Activated naive CD8-positive, alpha-beta T cell treated with anti-CD3 and anti-CD28 coated beads for 36 hours (primary cell): ENCODE data around the gene MCTP1. TPM values are rescaled to one million over a fixed set of nuclear protein-coding genes. Genes with fewer than 3 reads are reported as not detected.

Experiments
- DNase-seq: peaks from one replicate; pipeline ENCODE4 v3.0.0; 2021
- H3K27ac Mint-ChIP-seq: one replicate; pipeline ENCODE4 v1.8.0; 2022; ENCODE audit warnings: mild to moderate bottlenecking, moderate library complexity, mixed read lengths
- H3K27me3 Mint-ChIP-seq: one replicate; pipeline ENCODE4 v1.8.0; 2022; ENCODE audit warnings: mild to moderate bottlenecking, mixed read lengths
- H3K36me3 Mint-ChIP-seq: one replicate; pipeline ENCODE4 v1.8.0; 2021; ENCODE audit warnings: mild to moderate bottlenecking, mixed read lengths
- H3K4me1 Mint-ChIP-seq: one replicate; pipeline ENCODE4 v1.8.0; 2021; ENCODE audit warnings: mixed read lengths
- H3K4me3 Mint-ChIP-seq: one replicate; pipeline ENCODE4 v1.8.0; 2022; ENCODE audit warnings: mild to moderate bottlenecking, moderate library complexity, mixed read lengths
- H3K9me3 Mint-ChIP-seq: one replicate; pipeline ENCODE4 v1.8.0; 2022; ENCODE audit warnings: mixed read lengths
- total RNA-seq, 2 experiments: library from RNA; stranded (reverse); gene quantifications; one replicate each; pipeline ENCODE4 v1.2.3, GENCODE V29; 2021

MCTP1 gene
- total RNA-seq, 2 experiments from 2014 or later, result 1.1 to 1.3 TPM

DNA sequence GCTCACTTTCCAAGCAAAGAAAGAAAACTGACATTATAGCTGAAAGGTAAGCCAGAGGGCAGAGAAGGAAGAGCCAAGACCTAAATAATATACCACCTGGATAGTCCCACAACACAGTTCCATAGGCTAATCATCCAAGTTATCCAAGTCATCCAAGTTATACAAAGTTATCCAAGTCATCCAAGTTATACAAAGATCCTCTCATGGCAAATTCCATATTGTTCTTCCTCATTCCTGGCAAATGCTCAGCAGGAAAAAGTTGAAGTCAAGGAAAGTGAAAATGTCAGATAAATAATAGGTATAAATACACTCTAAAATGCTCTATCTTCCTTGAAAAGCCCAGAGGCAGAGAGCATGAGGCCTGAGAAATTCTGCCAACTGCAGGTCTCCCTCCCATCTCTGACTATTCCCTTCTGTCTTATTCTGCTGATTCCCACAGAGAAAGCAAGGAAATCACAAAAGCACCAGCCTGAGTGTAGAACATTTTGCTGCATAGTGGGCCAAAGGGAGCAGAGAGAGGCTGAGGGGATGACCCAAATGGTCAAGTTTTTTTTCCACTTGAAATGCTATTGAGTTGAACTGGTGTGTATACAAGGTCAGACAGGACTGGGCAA lies 12.5 kb downstream of the MCTP1 start:
- Mint-ChIP-seq H3K9me3 (no peaks in the 10 kb centered on the region), H3K36me3 (no peaks in the 10 kb centered on the region), H3K27me3 (peaks cover 16% of the 10 kb centered on the region), H3K27ac (no peak overlapping the region), H3K4me1 (no peaks in the 10 kb centered on the region), H3K4me3 (no peak overlapping the region)
- no peak for DNase-seq

DNA sequence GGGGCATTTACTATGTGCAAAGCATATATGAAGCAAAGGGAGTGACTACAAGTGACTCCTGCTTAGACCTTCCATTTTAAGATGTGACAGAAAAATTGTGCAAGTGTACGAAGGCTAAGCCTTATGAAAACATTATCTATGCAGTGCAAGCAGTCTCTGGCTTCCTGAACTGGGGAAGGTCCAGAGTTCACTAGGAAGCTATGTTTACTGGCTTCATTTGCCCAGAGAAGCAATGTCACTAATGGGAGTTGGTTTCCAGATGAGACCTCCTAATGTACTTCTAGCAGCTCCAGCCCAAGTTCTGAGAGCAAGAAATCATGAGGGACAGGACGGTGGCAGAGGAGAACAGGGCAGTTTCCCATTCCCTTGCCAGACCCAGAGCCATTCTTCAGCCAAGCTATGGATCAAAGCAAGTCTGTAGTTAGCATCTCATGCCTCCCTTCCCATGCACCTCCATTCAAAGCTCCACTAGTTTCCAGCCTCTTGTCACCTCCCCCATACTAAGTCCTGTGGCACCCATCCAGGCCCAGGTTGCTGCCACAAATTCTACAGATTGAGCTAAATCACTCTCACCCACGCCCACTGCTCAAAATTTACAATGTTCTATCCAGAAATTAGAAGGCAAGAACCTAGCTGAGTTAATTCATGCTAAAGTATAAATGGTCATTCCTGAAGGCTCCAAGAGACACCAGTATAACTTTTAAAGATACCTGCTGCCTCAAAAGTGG lies 21.8 kb downstream of the MCTP1 start:
- Mint-ChIP-seq H3K4me3 (no peak overlapping the region), H3K9me3 (no peaks in the 10 kb centered on the region), H3K27ac (no peak overlapping the region), H3K36me3 (no peaks in the 10 kb centered on the region), H3K27me3 (peaks cover 9% of the 10 kb centered on the region), H3K4me1 (no peaks in the 10 kb centered on the region)
- DNase-seq, result no peak

- Mint-ChIP-seq H3K36me3 (no peaks in the 10 kb centered on the region), H3K4me3 (no peak overlapping the region), H3K27ac (no peak overlapping the region), H3K9me3 (no peaks in the 10 kb centered on the region), H3K27me3 (peaks cover 5% of the 10 kb centered on the region), H3K4me1 (no peaks in the 10 kb centered on the region)
- DNase-seq, result no peak
Measured at GRCh38 chr5:95261437-95262175, 23.3 kb downstream of the MCTP1 start.

DNA sequence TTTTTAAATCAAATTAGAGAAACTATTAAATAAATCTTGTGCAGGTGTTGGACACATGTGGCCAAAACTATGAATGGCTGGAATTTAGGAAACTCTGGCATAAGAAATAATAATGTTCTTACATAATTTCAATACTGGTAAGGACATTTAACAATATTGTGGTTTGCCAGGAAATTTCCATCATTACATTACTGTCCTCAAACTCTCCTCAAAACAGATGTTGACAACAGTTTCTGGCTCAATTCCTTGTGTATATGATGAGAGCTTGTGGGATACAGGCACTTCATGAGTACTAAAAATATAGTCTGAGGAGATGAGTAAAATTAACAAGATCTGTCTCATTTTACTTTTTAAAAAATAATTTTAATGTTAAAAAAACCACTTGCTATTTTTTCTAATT lies 27.9 kb downstream of the MCTP1 start:
- Mint-ChIP-seq H3K27me3 (peaks cover 11% of the 10 kb centered on the region), H3K27ac (no peak overlapping the region), H3K9me3 (no peaks in the 10 kb centered on the region), H3K36me3 (no peaks in the 10 kb centered on the region), H3K4me3 (no peak overlapping the region), H3K4me1 (no peaks in the 10 kb centered on the region)
- DNase-seq, result no peak

GRCh38 chr5:95256446-95256845 lies 28.4 kb downstream of the MCTP1 start:
- no peaks in the 10 kb centered on the region for H3K36me3 Mint-ChIP-seq
- no peaks in the 10 kb centered on the region for H3K4me1 Mint-ChIP-seq
- DNase-seq, result no peak
- peaks cover 11% of the 10 kb centered on the region for H3K27me3 Mint-ChIP-seq
- no peaks in the 10 kb centered on the region for H3K9me3 Mint-ChIP-seq
- H3K4me3 Mint-ChIP-seq, result no peak overlapping the region
- H3K27ac Mint-ChIP-seq, result no peak overlapping the region

- H3K27me3 Mint-ChIP-seq, result peaks cover 14% of the 10 kb centered on the region
- H3K36me3 Mint-ChIP-seq, result no peaks in the 10 kb centered on the region
- no peak overlapping the region for H3K4me3 Mint-ChIP-seq
- no peaks in the 10 kb centered on the region for H3K4me1 Mint-ChIP-seq
- no peak overlapping the region for H3K27ac Mint-ChIP-seq
- no peak for DNase-seq
- H3K9me3 Mint-ChIP-seq, result no peaks in the 10 kb centered on the region
Measured at GRCh38 chr5:95252801-95253200, 32.1 kb downstream of the MCTP1 start.

DNA sequence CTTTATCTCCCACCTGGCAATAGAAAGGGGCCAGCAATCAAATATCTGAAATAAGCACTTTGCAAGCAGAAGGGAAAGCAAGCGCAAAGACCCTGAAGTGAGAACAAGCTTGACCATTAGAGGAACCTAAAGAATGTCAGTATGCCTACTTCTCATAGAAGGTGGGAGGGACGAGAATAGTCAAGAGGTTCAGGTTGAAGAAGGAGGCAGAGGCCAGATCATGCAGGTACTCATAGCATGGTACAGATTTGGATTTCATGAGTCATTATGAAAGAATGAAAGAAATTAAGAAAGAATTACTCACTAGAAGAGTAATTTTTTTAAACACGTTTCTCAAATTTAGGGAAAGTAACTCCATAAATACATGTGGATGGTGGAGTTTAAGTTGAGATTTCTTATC lies 33.7 kb downstream of the MCTP1 start:
- Mint-ChIP-seq H3K27ac (no peak overlapping the region), H3K36me3 (no peaks in the 10 kb centered on the region)

GRCh38 chr5:95244479-95244878 lies 40.4 kb downstream of the MCTP1 start:
- Mint-ChIP-seq H3K27me3 (peaks cover 30% of the 10 kb centered on the region), H3K4me1 (peaks cover 3% of the 10 kb centered on the region), H3K36me3 (no peaks in the 10 kb centered on the region), H3K27ac (no peak overlapping the region), H3K9me3 (no peaks in the 10 kb centered on the region), H3K4me3 (no peak overlapping the region)
- no peak for DNase-seq

More for the DNA sequence above, 33.7 kb downstream of the MCTP1 start:
- H3K9me3 Mint-ChIP-seq, result no peaks in the 10 kb centered on the region
- peaks cover 20% of the 10 kb centered on the region for H3K27me3 Mint-ChIP-seq
- H3K4me3 Mint-ChIP-seq, result no peak overlapping the region
- no peaks in the 10 kb centered on the region for H3K4me1 Mint-ChIP-seq
- DNase-seq, result no peak

- Mint-ChIP-seq H3K9me3 (no peaks in the 10 kb centered on the region), H3K36me3 (no peaks in the 10 kb centered on the region), H3K4me1 (peaks cover 3% of the 10 kb centered on the region), H3K27me3 (peaks cover 25% of the 10 kb centered on the region), H3K27ac (no peak overlapping the region), H3K4me3 (no peak overlapping the region)
- DNase-seq, result no peak
Measured at GRCh38 chr5:95241635-95242034, 43.3 kb downstream of the MCTP1 start.

- no peak for DNase-seq
- Mint-ChIP-seq H3K9me3 (no peaks in the 10 kb centered on the region), H3K27ac (no peak overlapping the region), H3K4me3 (no peak overlapping the region), H3K27me3 (peaks cover 25% of the 10 kb centered on the region), H3K4me1 (peaks cover 3% of the 10 kb centered on the region), H3K36me3 (no peaks in the 10 kb centered on the region)
Measured at GRCh38 chr5:95241161-95241560, 43.7 kb downstream of the MCTP1 start.

DNA sequence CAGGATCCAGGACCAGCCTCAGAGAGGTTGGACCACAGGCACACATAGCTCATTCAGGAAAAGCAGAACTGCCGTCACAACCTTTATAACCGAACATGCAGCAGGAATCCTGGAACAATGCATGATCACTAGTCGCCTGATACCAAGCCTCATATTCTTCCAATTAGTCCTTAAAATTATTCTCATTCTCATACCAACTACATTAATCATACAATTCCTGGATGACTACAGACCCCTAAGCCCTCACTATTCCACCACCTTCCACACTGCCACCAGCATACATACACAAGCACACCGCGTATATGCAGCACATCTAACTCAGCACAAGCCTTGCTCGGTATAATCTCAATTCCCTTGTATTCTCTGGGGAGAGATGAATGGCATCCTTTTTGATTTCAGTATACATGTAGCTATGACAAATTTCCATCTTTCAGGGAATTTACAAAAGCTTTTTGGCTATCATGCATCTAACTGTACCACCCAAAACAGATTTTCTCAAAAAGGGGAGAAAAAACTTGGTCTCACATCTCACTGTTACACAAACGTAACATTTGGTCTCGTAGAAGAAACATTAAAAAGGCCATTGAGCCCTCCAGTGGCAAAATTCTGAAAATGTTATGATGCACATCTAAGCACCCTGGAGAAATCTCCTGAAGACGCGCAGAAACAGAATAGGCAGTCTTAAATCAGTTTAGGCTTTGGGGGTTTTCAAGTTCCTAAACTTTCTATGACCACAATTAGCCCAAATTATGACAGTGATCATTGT lies 46.2 kb downstream of the MCTP1 start:
- Mint-ChIP-seq H3K4me1 (peaks cover 3% of the 10 kb centered on the region), H3K36me3 (no peaks in the 10 kb centered on the region), H3K4me3 (no peak overlapping the region), H3K27ac (no peak overlapping the region), H3K9me3 (no peaks in the 10 kb centered on the region), H3K27me3 (peaks cover 21% of the 10 kb centered on the region)
- no peak for DNase-seq

- DNase-seq, result no peak
- no peaks in the 10 kb centered on the region for H3K36me3 Mint-ChIP-seq
- peaks cover 15% of the 10 kb centered on the region for H3K27me3 Mint-ChIP-seq
- H3K4me3 Mint-ChIP-seq, result no peak overlapping the region
- peaks cover 3% of the 10 kb centered on the region for H3K4me1 Mint-ChIP-seq
- H3K27ac Mint-ChIP-seq, result no peak overlapping the region
- H3K9me3 Mint-ChIP-seq, result no peaks in the 10 kb centered on the region
Measured at GRCh38 chr5:95237324-95237723, 47.6 kb downstream of the MCTP1 start.

GRCh38 chr5:95235439-95235982 lies 49.4 kb downstream of the MCTP1 start:
- DNase-seq, result no peak
- H3K4me1 Mint-ChIP-seq, result no peaks in the 10 kb centered on the region
- peaks cover 2% of the 10 kb centered on the region for H3K9me3 Mint-ChIP-seq
- H3K36me3 Mint-ChIP-seq, result no peaks in the 10 kb centered on the region
- no peak overlapping the region for H3K4me3 Mint-ChIP-seq
- H3K27me3 Mint-ChIP-seq, result peaks cover 9% of the 10 kb centered on the region
- no peak overlapping the region for H3K27ac Mint-ChIP-seq

DNA sequence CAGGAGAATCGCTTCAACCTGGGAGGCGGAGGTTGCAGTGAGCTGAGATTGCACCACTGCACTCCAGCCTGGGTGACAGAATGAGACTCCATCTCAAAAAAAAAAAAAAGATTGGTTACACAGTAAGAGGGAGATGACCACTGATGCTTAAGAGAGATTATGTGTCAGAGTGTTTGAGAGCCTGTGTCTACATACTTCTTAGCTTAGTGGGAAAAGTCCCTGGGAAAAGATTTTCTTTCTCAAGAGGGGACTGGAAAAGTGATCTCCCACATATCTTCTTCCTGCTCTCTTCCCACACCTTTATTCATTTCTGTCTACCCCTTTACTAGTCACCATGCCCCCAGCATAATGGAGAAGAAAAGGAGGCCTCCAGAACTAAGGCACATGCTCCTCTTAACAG lies 55.2 kb downstream of the MCTP1 start:
- Mint-ChIP-seq H3K4me3 (no peak overlapping the region), H3K36me3 (no peaks in the 10 kb centered on the region), H3K27ac (no peak overlapping the region), H3K27me3 (no peaks in the 10 kb centered on the region), H3K4me1 (no peaks in the 10 kb centered on the region), H3K9me3 (peaks cover 2% of the 10 kb centered on the region)
- no peak for DNase-seq
